Testis (tissue), 2 donors: Measurements from ENCODE around the gene MEGF8.

Experiments
- CTCF ChIP-seq, 3 experiments: fragments of 450-650 bp in 2 of 3; fragments of 200-600 bp in 1 of 3; sonication (generic) in 1 of 3; IDR thresholded peaks; one replicate each; pipeline ENCODE4 v1.5.1; 2016 to 2019; ENCODE audit warnings: antibody characterized with exemption in 3 of 3, mild to moderate bottlenecking in 2 of 3, moderate library complexity in 1 of 3
- POLR2A ChIP-seq: fragments of 450-650 bp; IDR thresholded peaks from one replicate; pipeline ENCODE4 v1.6.1; 2017; ENCODE audit warnings: antibody characterized with exemption, mild to moderate bottlenecking, moderate library complexity

DNA sequence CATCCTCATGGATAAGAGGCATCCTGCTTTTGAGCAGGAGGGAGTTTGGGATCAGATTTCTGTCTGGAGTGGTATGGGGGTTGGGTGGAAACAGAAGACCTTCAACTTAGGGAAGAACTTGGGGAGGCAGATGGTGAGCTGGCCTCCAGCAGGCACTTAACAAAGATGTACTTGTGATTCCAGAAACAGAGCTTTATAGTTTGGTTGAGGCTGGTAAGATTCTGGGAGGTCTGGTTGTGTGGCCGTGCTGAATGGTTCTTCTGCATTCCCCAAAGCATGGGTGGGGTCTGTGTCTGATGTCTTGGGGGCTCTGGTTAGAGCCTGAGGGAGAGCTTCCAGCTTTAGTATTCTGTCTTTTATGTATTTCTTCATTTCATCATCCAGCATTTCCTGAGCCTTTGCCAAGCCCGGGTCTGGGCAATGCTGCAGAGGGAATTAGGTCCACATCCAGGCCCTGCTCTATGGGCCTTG is 4.8 kb downstream of the MEGF8 start:
- no peak for TF ChIP-seq CTCF (IDR thresholded peaks at IDR 0.05)
- TF ChIP-seq POLR2A = no peak
